Skeletal muscle satellite cell (primary cell): ENCODE data around the gene TDRD9.
"Not testable (repeated sequence)": the region's sequence is repeated elsewhere in the genome, so short reads cannot be mapped to it uniquely, and the experiment has no call there.

Experiments
- H3K27me3 ChIP-seq: 2 replicates; pipeline ENCODE4 v1.7.0; 2013; ENCODE audit warnings: low read length; ENCODE audit not compliant: control insufficient read depth, insufficient read depth
- H3K36me3 ChIP-seq: 2 replicates; pipeline ENCODE4 v1.7.0; 2013; ENCODE audit warnings: mild to moderate bottlenecking, control low read depth, low read length; ENCODE audit not compliant: insufficient read depth
- H3K4me1 ChIP-seq: 2 replicates; pipeline ENCODE4 v1.7.0; 2013; ENCODE audit warnings: low read length; ENCODE audit not compliant: control insufficient read depth, insufficient read depth
- H3K4me2 ChIP-seq: 2 replicates; pipeline ENCODE4 v1.7.0; 2013; ENCODE audit warnings: mild to moderate bottlenecking, low read length
- H3K4me3 ChIP-seq: 2 replicates; pipeline ENCODE4 v1.7.0; 2013; ENCODE audit warnings: low read length
- H3K9ac ChIP-seq: 2 replicates; pipeline ENCODE4 v1.7.0; 2013; ENCODE audit warnings: mild to moderate bottlenecking, low read depth, low read length, moderate library complexity
- H3K9me3 ChIP-seq: replicated peaks from 2 replicates; pipeline ENCODE4 v1.7.0; 2013; ENCODE audit warnings: mild to moderate bottlenecking, control low read depth, low read length

Gene TDRD9

GRCh38 chr14:103885509-103885932 is 42.7 kb upstream of the TDRD9 start:
- H3K36me3 ChIP-seq: no peaks in the 10 kb centered on the region
- H3K27me3 ChIP-seq: peaks cover 7% of the 10 kb centered on the region

GRCh38 chr14:103886304-103887169 is 41.7 kb upstream of the TDRD9 start:
- H3K36me3 ChIP-seq: no peaks in the 10 kb centered on the region
- H3K9me3 ChIP-seq: no peaks in the 10 kb centered on the region
- H3K4me1 ChIP-seq: peaks cover 19% of the 10 kb centered on the region
- peaks cover 4% of the 10 kb centered on the region for H3K27me3 ChIP-seq
- no peak overlapping the region for H3K9ac ChIP-seq
- H3K4me3 ChIP-seq: no peak overlapping the region
- no peak overlapping the region for H3K4me2 ChIP-seq

More at GRCh38 chr14:103885509-103885932, 42.7 kb upstream of the TDRD9 start:
- no peak overlapping the region for H3K9ac ChIP-seq
- H3K9me3 ChIP-seq: no peaks in the 10 kb centered on the region
- H3K4me1 ChIP-seq: peaks cover 30% of the 10 kb centered on the region
- H3K4me2 ChIP-seq: no peak overlapping the region
- no peak overlapping the region for H3K4me3 ChIP-seq

DNA sequence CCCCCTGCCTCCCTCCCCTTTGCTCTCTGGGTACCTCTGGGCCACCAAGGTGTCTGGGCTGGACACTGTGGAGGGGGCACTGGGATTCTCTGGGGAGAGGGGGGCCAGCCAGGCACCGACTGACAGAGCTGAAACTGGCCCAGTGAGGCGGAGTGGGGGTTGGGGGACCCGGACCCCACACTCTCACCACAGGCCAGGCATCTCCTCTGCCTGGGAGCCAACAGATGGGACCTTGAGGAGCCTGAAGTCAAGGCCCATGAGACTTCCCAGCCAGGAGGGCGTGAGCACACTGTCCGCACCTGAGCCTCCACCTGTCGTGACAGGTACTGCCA is 41.1 kb upstream of the TDRD9 start:
- Histone ChIP-seq H3K4me2 (no peak overlapping the region), H3K4me1 (peaks cover 14% of the 10 kb centered on the region), H3K36me3 (no peaks in the 10 kb centered on the region), H3K9ac (no peak overlapping the region), H3K4me3 (no peak overlapping the region), H3K9me3 (no peaks in the 10 kb centered on the region), H3K27me3 (peaks cover 4% of the 10 kb centered on the region)

DNA sequence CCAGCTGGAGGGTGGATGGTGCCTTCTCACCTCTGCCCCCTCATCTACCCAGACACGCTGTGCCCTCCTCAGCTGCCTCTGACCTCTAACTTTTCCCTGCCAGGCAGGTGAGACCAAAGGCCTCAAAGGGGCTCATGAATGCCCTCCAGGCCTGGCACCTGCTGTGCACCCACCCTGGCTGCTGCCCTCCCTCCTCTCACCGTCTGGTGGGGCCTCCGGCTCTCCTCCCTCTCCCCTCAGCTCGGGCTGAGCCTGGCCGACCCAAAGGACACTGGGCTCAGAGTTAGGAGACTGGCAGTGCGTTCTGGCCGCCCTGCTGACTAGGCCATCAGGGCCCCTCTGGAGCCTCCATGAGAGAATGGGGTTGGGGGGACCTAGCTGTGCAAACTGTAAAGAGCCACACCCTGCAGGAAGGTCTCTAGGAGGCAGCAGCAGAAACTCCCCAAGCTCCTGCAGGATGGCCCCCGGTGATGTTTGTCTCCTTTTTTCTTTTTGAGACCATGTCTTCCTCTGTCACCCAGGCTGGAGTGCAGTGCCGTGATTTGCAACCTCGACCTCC is 40.6 kb upstream of the TDRD9 start:
- H3K4me2 ChIP-seq: no peak overlapping the region
- H3K9me3 ChIP-seq: no peaks in the 10 kb centered on the region
- no peak overlapping the region for H3K9ac ChIP-seq
- peaks cover 4% of the 10 kb centered on the region for H3K27me3 ChIP-seq
- H3K4me3 ChIP-seq: no peak overlapping the region
- peaks cover 14% of the 10 kb centered on the region for H3K4me1 ChIP-seq
- H3K36me3 ChIP-seq: no peaks in the 10 kb centered on the region

DNA sequence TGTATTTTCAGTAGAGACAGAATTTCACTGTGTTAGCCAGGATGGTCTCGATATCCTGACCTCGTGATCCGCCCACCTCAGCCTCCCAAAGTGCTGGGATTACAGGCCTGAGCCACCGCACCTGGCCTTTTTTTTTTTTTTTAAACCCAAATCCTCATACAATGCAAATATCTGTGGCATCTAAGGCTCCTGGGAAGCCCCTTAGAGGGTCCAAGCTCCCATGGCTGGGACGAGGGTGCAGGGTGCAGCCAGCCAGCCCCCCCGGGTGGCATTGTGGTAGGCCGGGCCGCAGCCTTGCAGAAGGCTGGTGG is 39.3 kb upstream of the TDRD9 start:
- H3K4me2 ChIP-seq: peak overlapping the region; percentile 72
- H3K4me1 ChIP-seq: peaks cover 14% of the 10 kb centered on the region
- H3K9me3 ChIP-seq, H3K9ac ChIP-seq, H3K36me3 ChIP-seq, H3K4me3 ChIP-seq, H3K27me3 ChIP-seq: not testable (repeated sequence)

DNA sequence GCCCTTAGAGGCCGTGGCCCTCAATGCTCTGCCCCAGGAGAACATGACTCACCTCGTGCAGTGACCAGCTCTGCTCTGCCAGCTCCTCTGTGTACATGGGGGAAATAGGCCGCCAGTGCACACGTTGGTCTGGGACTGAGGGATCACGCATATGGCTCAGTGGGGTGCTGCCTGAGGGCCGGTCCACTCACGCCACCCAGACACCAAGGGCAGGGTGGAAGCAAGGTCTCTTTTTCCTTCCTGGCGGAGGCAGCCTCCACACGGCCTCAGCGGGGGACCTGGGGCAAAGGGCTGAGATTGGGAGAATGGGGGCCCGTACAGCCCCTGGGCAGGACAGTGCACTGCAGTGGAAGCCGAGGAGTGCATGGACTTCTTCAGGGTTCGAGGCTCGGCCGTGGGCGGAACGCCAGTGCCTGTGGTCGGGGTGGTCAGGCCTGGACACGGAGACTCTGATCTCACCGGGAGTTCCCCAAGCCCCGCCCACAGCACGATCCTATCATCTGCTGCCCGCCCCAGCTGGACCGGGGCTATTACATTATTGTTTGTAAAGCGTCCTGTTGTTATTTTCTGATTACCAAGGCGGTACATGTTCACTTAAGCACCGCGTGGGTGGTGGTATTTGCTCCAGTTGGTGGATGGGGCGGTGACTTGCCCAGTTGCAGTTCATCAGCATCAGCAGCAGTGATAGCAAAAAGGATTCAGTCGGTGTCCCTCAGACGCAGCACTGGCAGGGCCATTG is 38.8 kb upstream of the TDRD9 start:
- Histone ChIP-seq H3K9ac (no peak overlapping the region), H3K27me3 (peaks cover 4% of the 10 kb centered on the region), H3K4me3 (peak overlapping the region; percentile 35), H3K36me3 (no peaks in the 10 kb centered on the region), H3K9me3 (no peaks in the 10 kb centered on the region), H3K4me1 (peaks cover 14% of the 10 kb centered on the region), H3K4me2 (peak overlapping the region; percentile 72)

GRCh38 chr14:103890052-103890371 is 38.2 kb upstream of the TDRD9 start:
- peak overlapping the region; percentile 72 for H3K4me2 ChIP-seq
- no peak overlapping the region for H3K9ac ChIP-seq
- peaks cover 2% of the 10 kb centered on the region for H3K27me3 ChIP-seq
- no peaks in the 10 kb centered on the region for H3K36me3 ChIP-seq
- H3K4me3 ChIP-seq: no peak overlapping the region
- H3K9me3 ChIP-seq: no peaks in the 10 kb centered on the region
- H3K4me1 ChIP-seq: peaks cover 14% of the 10 kb centered on the region

- Histone ChIP-seq H3K4me2 (no peak overlapping the region), H3K4me3 (no peak overlapping the region), H3K9me3 (no peaks in the 10 kb centered on the region), H3K36me3 (no peaks in the 10 kb centered on the region), H3K9ac (no peak overlapping the region), H3K4me1 (peaks cover 14% of the 10 kb centered on the region), H3K27me3 (no peaks in the 10 kb centered on the region)
These were observed 37.2 kb upstream of the TDRD9 start for GRCh38 chr14:103890821-103891666.

- Histone ChIP-seq H3K4me2 (no peak overlapping the region), H3K4me3 (no peak overlapping the region), H3K4me1 (peaks cover 14% of the 10 kb centered on the region), H3K9ac (no peak overlapping the region), H3K36me3 (no peaks in the 10 kb centered on the region), H3K27me3 (no peaks in the 10 kb centered on the region), H3K9me3 (no peaks in the 10 kb centered on the region)
These were observed 36.5 kb upstream of the TDRD9 start for GRCh38 chr14:103891667-103892215.

GRCh38 chr14:103892247-103892646 is 36.0 kb upstream of the TDRD9 start:
- Histone ChIP-seq H3K4me2 (no peak overlapping the region), H3K27me3 (no peaks in the 10 kb centered on the region), H3K9me3 (no peaks in the 10 kb centered on the region), H3K4me1 (peaks cover 14% of the 10 kb centered on the region), H3K4me3 (no peak overlapping the region), H3K36me3 (no peaks in the 10 kb centered on the region), H3K9ac (no peak overlapping the region)
